ENCODE measurements around the gene CYP2D6. TPM values are rescaled to one million over a fixed set of nuclear protein-coding genes. Genes with fewer than 3 reads are reported as not detected.

CYP2D6 gene
- total RNA-seq, 1 experiment from 2014 or later: 1.0 TPM

DNA sequence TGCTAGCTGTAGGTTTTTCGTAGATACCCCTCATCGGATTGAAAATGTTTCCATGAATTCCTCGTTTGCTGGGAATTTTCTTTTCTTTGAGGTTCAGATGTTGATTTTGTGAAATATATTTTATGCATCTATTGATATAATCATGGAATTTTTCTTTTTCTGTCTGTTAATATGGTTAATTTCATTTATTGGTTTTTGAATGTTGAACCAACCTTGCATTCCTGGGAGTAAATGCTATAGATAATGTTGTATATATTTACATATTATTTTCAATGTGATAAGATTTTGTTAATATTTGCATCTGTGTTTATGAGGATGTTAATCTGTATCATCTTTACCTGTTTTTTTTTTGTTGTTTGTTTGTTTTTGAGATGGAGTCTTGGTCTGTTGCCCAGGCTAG lies 29.4 kb downstream of the CYP2D6 start:
- no peak overlapping the region for H3K4me3 ChIP-seq (ENCODE audit: insufficient read depth, low read depth, low read length)
- no peak for DNase-seq
- H3K27me3 ChIP-seq (ENCODE audit: control insufficient read depth, insufficient read depth, low read length): no peaks in the 10 kb centered on the region
- no peaks in the 10 kb centered on the region for H3K36me3 ChIP-seq (replicated peaks; ENCODE audit: control insufficient read depth, insufficient read depth, low read length)

DNA sequence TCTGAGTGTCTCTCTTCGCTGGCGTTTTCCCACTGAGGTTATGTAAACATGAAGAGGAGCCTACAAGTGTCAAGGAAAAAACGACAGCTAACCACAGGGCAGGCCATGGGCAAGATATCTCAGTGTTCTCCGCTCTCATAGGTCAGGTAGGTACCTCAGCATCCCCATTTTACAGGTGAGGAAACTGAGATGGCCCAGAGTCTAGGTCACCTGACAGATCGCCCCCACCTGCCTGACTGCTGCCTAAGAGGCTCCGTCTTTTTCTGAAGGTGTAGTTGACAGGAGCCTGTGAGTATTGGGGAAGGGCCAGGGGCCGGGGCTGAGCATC lies 39.2 kb downstream of the CYP2D6 start:
- no peak for DNase-seq
- H3K27me3 ChIP-seq (ENCODE audit: control insufficient read depth, insufficient read depth, low read length): no peaks in the 10 kb centered on the region
- H3K4me3 ChIP-seq (ENCODE audit: insufficient read depth, low read depth, low read length): peak overlapping the region; percentile 52
- H3K36me3 ChIP-seq (replicated peaks; ENCODE audit: control insufficient read depth, insufficient read depth, low read length): peaks cover 6% of the 10 kb centered on the region

DNA sequence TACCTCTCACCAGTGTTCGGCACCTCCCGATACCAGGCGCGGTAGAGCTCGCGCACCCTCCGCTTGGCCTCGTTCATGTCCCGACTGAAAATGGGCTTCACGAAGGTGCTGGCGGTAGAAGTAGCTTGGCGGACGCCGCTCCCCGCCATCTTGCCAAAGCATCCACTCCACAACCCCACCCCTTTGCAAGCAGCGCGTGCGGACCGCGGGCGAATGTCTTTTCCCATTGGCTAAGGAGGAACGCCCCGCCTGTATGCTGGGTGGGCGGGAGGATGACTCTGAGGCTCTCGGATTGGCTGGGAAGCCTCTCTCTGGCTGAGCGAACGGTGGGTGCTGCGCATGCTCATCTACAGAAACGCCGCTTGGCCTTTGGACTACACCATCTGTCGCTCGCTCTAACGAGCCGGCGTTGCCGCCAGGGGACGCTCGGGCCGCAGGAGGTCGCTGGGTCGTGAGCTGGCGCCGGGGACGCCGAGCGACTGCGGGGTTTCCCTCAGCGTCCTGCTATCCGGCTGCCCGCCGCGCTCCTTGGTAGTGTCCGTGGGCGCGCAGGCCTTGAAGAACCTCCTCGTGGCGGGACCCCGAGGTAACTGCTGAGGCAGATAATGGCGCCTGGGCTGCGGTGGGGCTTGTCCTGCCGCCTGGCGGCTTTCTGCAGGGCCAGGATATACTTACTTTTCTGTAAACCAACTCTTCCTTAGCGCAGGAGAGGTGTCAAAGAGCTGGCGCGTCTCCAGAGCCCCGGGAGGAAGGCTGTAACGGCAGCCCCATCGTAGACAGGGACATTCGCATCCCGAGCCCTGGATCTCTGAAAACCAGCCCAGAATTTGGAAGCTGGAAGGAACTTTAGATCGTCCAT lies 39.8 kb downstream of the CYP2D6 start, which contains the start of gene NDUFA6:
TSS of gene NDUFA6 (minus strand) at position 177 of the 859 bp plus-strand sequence. CDS start at position 149, 28 bp downstream.
- H3K27me3 ChIP-seq (ENCODE audit: control insufficient read depth, insufficient read depth, low read length): no peaks in the 10 kb centered on the region
- DNase-seq: peak; percentile 99
- peaks cover 10% of the 10 kb centered on the region for H3K36me3 ChIP-seq (replicated peaks; ENCODE audit: control insufficient read depth, insufficient read depth, low read length)
- peak within 1 kb of the TSS; percentile 94 for H3K4me3 ChIP-seq (ENCODE audit: insufficient read depth, low read depth, low read length)

DNA sequence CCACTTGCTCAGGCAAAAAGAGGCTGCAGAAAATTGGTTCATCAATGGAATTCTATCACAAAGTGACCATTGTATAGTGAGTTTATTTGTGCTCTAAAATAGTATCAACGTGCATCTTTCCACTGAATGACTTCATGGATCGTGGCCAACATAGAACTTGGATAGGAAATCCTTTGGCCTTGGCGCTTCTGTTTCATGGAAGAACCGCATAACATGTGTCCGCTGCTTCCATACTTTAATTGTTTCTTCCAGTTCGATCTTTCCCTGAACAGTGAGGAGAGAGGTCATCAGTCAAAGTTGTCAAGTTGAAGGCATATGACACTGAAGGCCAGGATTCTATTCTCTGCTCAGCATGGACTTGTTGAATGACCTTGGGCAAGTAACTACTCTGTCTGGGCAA lies 44.6 kb downstream of the CYP2D6 start:
- H3K4me3 ChIP-seq (ENCODE audit: insufficient read depth, low read depth, low read length): no peak overlapping the region
- no peak for DNase-seq
- H3K27me3 ChIP-seq (ENCODE audit: control insufficient read depth, insufficient read depth, low read length): no peaks in the 10 kb centered on the region
- peaks cover 16% of the 10 kb centered on the region for H3K36me3 ChIP-seq (replicated peaks; ENCODE audit: control insufficient read depth, insufficient read depth, low read length)

DNA sequence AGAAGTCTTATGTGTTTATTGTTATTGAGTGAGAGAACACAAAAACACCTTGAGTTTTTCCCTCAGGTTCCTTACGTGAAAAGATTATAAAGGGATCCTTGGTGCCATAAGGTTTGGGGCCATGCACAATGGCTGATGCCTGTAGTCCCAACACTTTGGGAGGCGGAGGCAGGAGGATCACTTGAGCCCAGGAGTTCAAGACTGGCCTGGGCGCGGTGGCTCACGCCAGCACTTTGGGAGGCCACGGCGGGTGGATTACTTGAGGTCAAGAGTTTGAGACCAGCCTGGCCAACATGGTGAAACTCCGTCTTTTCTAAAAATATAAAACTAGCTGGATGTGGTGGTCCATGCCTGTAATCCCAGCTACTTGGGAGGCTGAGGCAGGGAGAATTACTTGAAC lies 45.7 kb downstream of the CYP2D6 start:
- peaks cover 16% of the 10 kb centered on the region for H3K36me3 ChIP-seq (replicated peaks; ENCODE audit: control insufficient read depth, insufficient read depth, low read length)
- DNase-seq: no peak
- no peaks in the 10 kb centered on the region for H3K27me3 ChIP-seq (ENCODE audit: control insufficient read depth, insufficient read depth, low read length)
- no peak overlapping the region for H3K4me3 ChIP-seq (ENCODE audit: insufficient read depth, low read depth, low read length)

DNA sequence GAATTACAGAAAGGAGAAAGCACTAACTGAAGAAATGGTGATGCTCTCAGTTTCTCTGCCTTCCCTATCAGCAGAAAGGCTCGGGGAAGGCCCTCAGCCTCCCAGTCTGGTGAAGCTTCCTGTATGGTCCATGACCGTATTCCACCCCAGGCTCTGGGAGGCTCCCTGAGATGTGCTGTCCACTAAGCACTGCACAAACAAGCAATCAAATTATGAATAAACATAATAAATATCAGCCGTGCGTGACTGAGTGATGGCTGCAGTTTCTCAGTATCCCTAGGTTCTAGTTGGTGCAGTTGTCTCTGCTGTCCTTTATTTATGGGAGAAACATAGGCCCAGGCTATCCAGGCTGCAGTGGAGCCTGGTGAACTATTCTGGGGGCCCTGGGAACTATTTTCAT lies 47.5 kb downstream of the CYP2D6 start:
- DNase-seq: no peak

DNA sequence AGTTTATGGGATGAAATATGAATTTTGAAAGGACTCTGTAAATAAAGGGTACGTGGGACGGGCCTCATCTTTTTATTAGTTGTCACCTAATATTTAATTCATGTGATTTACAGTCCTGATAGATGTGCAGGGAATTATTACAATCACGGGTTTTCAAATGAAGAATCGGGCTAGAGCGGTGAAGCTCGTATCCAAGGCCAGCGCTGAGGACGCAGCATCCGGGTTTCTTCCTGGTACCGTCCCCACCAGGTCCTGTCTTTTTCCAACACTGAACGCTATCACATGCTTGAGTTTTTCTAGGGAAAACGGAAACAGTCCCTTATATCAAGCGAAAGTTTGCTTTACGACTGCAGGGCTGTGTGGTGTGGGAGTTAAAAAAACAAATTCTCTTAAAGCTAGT lies 50.3 kb downstream of the CYP2D6 start:
- H3K36me3 ChIP-seq (replicated peaks; ENCODE audit: control insufficient read depth, insufficient read depth, low read length): peaks cover 2% of the 10 kb centered on the region
- DNase-seq: no peak
- H3K4me3 ChIP-seq (ENCODE audit: insufficient read depth, low read depth, low read length): peak overlapping the region; percentile 72
- no peaks in the 10 kb centered on the region for H3K27me3 ChIP-seq (ENCODE audit: control insufficient read depth, insufficient read depth, low read length)

More for the DNA sequence above, 47.5 kb downstream of the CYP2D6 start:
- no peak overlapping the region for H3K4me3 ChIP-seq (ENCODE audit: insufficient read depth, low read depth, low read length)
- peaks cover 13% of the 10 kb centered on the region for H3K36me3 ChIP-seq (replicated peaks; ENCODE audit: control insufficient read depth, insufficient read depth, low read length)
- no peaks in the 10 kb centered on the region for H3K27me3 ChIP-seq (ENCODE audit: control insufficient read depth, insufficient read depth, low read length)

DNA sequence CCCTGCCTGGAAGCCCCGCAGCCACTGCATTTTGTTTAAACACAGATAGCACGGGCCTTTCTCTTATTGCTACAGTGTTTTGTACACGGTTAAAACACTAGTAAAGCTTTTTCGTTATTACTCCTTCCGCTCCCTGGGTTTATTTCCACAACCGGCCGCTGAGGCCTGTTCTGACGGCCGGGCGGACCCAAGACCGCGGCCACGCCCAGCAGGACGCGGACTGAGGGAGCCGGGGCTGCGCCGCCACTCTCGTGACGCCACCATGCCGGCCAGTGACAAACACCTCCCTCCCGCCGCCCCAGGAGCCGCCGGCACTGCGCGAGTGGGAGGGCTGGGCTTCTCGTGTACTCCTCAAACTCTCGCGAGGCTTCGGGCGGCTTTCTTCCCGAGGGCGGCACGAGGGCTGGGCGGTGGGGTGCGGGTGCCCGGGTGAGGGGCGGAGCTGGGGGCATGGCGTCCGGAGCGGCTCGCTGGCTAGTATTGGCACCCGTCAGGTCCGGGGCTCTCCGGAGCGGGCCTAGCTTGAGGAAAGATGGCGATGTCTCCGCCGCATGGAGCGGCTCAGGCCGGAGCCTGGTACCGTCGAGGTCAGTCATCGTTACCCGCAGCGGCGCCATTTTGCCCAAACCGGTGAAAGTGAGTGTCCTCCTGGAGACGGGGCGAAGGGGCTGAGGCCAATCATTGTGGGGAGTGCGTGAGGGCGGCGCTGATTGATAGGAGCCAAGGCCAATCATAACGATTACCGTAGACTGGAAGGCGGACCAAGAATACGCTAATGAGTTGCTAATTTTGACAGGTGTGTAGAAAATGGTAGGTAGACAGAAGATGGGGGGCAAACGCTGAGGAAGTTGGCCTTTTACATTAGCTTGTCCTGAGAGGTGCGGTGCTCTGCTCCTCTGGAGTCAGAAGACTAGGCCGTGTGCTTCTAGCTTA lies 51.0 kb downstream of the CYP2D6 start, which contains the start of gene SMDT1:
TSS of gene SMDT1 (plus strand) at position 382 of the 933 bp plus-strand sequence. CDS start at position 451, 69 bp downstream.
- DNase-seq: peak; percentile 99
- Histone ChIP-seq H3K27me3 (ENCODE audit: control insufficient read depth, insufficient read depth, low read length) (no peaks in the 10 kb centered on the region), H3K36me3 (replicated peaks; ENCODE audit: control insufficient read depth, insufficient read depth, low read length) (peaks cover 1% of the 10 kb centered on the region), H3K4me3 (ENCODE audit: insufficient read depth, low read depth, low read length) (peak within 1 kb of the TSS; percentile 72)

DNA sequence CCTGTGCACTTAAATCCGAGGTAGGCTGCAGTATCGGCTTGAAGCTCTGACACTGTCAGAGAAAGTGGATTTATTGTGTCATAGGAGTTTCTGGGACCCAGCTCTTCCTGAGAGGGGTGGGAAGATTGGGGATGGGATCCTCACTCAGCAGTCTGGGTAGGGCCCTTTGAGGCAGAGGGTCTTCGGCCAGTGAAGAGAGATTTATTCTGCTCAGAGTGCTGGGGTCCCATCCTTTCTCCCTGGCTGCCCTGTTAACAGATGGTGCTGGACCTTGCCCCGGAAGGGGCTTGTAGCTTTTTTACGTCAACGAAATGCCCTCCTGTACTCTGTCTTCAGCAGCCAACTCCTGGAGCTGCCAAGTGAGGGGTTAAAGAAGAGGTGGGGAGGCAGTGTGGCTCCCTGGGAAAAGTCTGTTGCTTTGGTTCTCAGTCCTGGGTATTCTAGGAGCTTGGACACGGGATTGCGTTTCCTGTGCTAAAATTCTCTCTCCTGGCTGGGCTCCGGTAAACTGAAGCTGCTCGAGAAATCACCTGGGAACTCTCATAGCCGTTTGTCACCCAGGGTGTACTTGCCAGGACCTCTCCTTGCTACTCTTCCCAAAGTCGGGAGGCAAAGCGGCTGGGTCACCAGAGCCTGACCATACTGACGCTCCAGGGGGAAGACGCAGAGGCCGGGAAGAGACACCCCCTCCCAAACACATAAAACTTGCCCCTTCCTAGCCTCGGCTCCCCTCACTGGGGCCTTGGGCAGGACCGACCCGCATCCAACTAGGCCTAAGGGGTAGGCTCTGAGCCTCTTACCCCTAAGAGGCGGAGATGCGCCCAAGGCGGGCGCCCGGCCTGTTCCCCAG lies 51.9 kb downstream of the CYP2D6 start:
- Histone ChIP-seq H3K36me3 (replicated peaks; ENCODE audit: control insufficient read depth, insufficient read depth, low read length) (peaks cover 1% of the 10 kb centered on the region), H3K4me3 (ENCODE audit: insufficient read depth, low read depth, low read length) (peak overlapping the region; percentile 72), H3K27me3 (ENCODE audit: control insufficient read depth, insufficient read depth, low read length) (peaks cover 6% of the 10 kb centered on the region)
- DNase-seq: no peak

DNA sequence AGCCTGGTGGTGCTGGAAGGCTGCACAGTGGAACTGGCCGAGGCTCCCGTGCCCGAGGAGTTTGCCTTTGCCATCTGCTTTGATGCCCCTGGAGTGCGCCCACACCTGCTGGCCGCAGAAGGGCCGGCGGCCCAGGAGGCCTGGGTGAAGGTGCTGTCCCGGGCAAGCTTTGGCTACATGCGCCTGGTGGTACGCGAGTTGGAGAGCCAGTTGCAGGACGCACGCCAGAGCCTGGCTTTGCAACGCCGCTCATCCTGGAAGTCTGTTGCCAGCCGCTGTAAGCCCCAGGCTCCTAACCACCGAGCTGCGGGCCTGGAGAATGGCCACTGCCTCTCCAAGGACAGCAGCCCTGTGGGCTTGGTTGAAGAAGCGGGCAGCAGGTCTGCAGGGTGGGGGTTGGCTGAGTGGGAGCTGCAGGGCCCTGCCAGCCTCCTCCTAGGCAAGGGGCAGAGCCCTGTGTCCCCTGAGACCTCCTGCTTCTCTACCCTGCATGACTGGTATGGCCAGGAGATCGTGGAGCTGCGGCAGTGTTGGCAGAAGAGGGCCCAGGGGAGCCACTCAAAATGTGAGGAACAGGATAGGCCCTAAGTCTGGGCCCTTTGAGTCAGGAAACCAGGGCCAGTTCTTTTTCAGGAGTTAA lies 53.0 kb downstream of the CYP2D6 start:
- peaks cover 1% of the 10 kb centered on the region for H3K36me3 ChIP-seq (replicated peaks; ENCODE audit: control insufficient read depth, insufficient read depth, low read length)
- DNase-seq: peak; percentile 47
- H3K27me3 ChIP-seq (ENCODE audit: control insufficient read depth, insufficient read depth, low read length): peaks cover 12% of the 10 kb centered on the region
- no peak overlapping the region for H3K4me3 ChIP-seq (ENCODE audit: insufficient read depth, low read depth, low read length)

DNA sequence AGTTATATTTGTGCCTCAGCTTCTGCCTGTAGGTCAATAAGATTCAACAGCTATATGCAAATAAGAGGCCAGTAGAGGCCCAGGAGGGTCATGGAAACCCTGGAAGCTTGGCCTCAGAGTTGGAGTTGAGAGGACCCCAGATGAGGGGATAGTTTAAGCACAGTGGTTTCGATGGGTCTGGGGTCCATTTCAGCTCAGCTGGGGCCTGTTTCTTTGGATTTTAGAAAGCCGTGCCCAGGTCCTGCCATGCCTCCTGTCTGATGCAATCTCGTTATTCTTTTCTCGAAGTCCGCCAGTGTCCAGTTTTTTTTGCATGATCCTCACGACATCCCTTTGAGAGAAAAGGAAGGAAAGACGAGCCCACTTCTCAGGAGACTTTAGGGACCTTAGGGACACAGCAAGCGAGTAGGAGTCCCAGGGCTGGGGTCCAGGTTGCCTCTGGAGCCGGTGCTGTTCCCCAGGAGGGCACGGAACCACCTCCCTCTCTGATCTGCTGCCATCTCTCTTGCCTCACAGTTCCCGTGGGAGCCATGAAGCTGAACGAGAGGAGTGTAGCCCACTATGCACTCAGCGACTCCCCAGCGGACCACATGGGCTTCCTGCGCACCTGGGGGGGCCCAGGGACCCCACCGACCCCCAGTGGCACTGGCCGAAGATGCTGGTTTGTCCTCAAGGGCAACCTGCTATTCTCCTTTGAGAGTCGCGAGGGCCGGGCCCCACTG lies 53.7 kb downstream of the CYP2D6 start:
- DNase-seq: no peak
- peaks cover 12% of the 10 kb centered on the region for H3K27me3 ChIP-seq (ENCODE audit: control insufficient read depth, insufficient read depth, low read length)
- peaks cover 1% of the 10 kb centered on the region for H3K36me3 ChIP-seq (replicated peaks; ENCODE audit: control insufficient read depth, insufficient read depth, low read length)
- no peak overlapping the region for H3K4me3 ChIP-seq (ENCODE audit: insufficient read depth, low read depth, low read length)
